Central memory CD4-positive, alpha-beta T cell (primary cell): Measurements from ENCODE around the gene IL12RB2.
"Not testable (repeated sequence)": the region's sequence is repeated elsewhere in the genome, so short reads cannot be mapped to it uniquely, and the experiment has no call there.

ENCODE experiments used
- DNase-seq: peaks from one replicate; pipeline ENCODE4 v3.0.0; 2022

IL12RB2 gene

GRCh38 chr1:67433837-67434236 lies 126.2 kb downstream of the IL12RB2 start:
- DNase-seq: no peak

GRCh38 chr1:67434491-67434890 lies 126.8 kb downstream of the IL12RB2 start:
- no peak for DNase-seq

DNA sequence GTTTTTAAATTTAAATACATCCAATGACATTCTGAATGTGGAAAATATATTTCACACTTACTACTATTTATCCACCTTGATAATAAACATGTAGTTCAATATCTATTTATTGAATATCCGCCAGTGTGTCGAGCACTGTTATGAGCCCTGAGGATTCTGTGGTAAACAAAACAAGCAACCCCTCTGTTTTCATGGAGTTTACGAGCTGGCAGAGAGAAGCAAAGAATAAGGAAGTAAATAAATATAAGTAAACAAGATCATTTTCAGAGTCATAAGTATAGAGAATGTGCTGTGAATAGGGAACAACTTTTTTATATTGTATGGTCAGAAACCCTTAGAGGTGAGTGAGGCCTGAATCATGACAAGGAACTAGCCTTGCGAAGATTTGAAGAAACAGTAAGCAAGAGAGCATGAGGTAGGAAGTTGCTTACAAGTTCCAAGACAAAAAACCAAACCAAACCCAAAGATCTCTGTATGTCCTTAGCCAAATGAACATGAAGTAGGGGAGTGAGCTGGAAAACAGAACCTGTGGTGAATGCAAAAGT lies 128.9 kb downstream of the IL12RB2 start:
- no peak for DNase-seq

GRCh38 chr1:67437961-67438360 lies 130.3 kb downstream of the IL12RB2 start:
- DNase-seq: no peak

DNA sequence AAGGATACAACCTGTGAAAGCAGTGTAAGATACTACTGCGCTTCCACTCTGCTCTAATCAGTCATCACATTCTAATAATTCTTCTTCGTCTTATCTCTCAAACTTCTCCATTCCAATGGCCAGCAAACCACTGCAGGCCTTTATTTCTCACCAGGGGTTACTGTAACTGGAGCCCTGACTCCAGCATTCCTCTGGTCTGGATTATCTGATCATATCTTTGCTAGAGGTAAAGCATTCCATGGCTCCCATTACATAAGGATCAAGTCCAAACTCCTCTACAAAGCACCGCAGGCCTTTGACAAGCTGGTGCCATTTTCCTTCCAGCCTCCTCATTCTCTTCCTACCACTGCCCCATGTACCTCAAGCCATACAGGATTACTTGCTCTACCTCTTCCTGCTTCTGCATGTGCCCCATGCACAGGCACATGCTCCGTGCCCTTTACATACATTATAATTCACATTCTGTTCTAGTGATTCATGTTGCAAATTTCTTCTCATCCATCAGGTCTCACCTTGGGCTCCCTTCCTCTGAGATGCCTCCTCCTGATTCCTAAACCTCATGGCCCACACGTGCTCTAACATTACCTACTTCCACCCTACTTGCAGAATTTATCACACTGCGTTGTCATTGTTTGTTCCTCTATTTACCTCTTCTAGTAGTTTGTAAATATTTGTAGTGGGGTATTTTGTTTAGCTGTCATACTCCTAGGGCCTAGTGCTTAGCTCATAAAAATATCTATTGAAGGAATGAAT lies 131.8 kb downstream of the IL12RB2 start:
- no peak for DNase-seq

- DNase-seq: no peak
Observed at GRCh38 chr1:67440339-67440738, 132.7 kb downstream of the IL12RB2 start.

DNA sequence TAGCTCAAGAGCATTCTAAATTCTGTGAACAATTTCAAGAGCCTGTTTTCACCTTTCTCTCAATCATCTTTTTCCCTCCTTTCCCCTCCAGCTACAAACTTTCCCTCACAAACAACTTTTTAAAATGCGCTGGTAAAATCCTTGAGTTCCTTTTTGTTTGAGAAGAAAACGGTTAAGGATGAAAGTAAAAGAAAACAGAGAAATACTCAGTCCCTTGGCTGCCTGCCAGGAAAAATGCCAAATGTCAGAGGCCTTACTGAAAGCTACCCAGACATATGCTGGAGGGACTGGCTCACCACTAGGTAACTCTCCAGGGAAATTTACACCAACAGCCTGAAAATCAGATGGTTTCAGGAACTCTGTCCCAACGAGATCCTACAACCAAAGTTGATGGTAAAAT lies 133.5 kb downstream of the IL12RB2 start:
- no peak for DNase-seq

DNA sequence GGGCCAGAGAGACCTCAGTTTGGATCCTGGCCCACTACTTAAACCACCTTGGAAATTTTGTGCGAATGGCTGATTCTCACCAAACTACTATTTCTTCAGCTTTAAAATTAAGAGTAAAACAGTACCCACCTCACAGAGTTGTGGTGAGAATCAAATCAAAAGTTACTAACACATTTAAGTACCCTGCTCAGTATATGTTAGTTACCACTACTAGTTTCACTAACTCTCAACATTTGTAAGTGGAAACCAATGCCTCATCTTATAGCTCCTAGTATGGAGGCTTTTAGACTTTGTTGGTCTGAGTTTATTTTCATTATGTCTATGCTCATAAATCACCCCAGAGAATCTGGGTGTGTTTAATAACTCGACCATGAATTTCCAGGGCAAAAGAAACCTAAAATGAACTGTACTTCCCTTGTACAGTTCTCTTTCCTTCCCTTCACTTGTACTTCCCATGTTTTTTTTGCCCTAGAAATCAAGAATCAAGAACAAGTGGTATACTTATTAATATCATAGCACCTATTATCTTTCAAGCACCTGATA lies 134.1 kb downstream of the IL12RB2 start:
- DNase-seq: no peak

- DNase-seq: not testable (repeated sequence)
Observed at GRCh38 chr1:67446014-67446413, 138.3 kb downstream of the IL12RB2 start.
